Measurements from ENCODE around the gene KLHL29. TPM values are rescaled to one million over a fixed set of nuclear protein-coding genes. Genes with fewer than 3 reads are reported as not detected.

KLHL29 gene
- total and polyA plus RNA-seq, 2 donors (not counting 3 experiments of a cell fraction or from before 2014, with no cell fraction given), result 4.6 to 12.7 TPM

DNA sequence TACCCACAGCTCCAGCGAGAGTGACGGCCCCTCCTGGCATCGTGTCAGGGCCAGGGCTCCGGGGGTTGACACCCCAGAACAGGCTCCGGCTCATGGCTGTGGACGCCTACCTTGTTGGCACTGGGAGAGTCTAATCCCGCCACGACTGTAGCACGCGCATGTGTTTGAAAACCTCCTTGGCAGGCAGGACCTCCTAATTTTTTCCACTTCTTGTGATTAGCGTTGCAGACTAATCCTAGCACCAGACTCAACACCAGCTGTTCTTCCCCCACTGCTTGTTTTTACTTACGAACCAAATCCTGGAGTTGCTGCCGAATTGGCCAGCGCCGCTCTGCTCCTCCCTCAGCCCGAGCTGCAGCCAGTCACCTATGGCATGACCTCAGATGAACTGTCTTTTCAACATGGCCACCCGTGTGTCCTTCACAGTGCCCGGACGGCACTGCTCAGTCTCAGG is 110.7 kb downstream of the KLHL29 start:
- TF ChIP-seq MYC (IDR thresholded peaks at IDR 0.05; ENCODE audit: low read depth, low read length) (no peak), EZH2 (IDR thresholded peaks at IDR 0.05; ENCODE audit: borderline replicate concordance, low read depth, low read length, severe bottlenecking) (no peak), FOS (IDR thresholded peaks at IDR 0.05; ENCODE audit: borderline replicate concordance, insufficient read depth, low read length) (no peak), POLR2A (IDR thresholded peaks at IDR 0.05; ENCODE audit: low read depth, low read length) (no peak), POLR2AphosphoS5 (IDR thresholded peaks at IDR 0.05; ENCODE audit: insufficient read depth, low read depth, low read length) (no peak), JUN (IDR thresholded peaks at IDR 0.05; ENCODE audit: borderline replicate concordance, insufficient read depth, insufficient read length, low read depth) (no peak), GATA2 (IDR thresholded peaks at IDR 0.05; ENCODE audit: insufficient read depth, insufficient read length, low read depth, low read length) (no peak)
- TF ChIP-seq, protein P1, sequence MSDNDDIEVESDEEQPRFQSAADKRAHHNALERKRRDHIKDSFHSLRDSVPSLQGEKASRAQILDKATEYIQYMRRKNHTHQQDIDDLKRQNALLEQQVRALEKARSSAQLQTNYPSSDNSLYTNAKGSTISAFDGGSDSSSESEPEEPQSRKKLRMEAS (IDR thresholded peaks at IDR 0.05; ENCODE audit: insufficient read depth, insufficient read length), result no peak
- TF ChIP-seq, protein P2, sequence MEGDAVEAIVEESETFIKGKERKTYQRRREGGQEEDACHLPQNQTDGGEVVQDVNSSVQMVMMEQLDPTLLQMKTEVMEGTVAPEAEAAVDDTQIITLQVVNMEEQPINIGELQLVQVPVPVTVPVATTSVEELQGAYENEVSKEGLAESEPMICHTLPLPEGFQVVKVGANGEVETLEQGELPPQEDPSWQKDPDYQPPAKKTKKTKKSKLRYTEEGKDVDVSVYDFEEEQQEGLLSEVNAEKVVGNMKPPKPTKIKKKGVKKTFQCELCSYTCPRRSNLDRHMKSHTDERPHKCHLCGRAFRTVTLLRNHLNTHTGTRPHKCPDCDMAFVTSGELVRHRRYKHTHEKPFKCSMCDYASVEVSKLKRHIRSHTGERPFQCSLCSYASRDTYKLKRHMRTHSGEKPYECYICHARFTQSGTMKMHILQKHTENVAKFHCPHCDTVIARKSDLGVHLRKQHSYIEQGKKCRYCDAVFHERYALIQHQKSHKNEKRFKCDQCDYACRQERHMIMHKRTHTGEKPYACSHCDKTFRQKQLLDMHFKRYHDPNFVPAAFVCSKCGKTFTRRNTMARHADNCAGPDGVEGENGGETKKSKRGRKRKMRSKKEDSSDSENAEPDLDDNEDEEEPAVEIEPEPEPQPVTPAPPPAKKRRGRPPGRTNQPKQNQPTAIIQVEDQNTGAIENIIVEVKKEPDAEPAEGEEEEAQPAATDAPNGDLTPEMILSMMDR (IDR thresholded peaks at IDR 0.05; ENCODE audit: extremely low read depth in 1 of 2, insufficient read depth in 1 of 2, low read depth in 1 of 2, low read length in 2 of 2), result no peak
- dilution Hi-C loops (cut with MboI; ENCODE audit: extremely low pct_ligation_motif_present, low sequenced_read_pairs), result no loop called here
- POLR2A ChIA-PET, result no interaction called here

More for the DNA sequence above, 110.7 kb downstream of the KLHL29 start:
- no peak overlapping the region for H3K4me3 ChIP-seq (replicated peaks in 1 of 3; ENCODE audit: insufficient read depth in 1 of 3, low read depth in 1 of 3, low read length in 3 of 3)
- BruUV-seq (replicated peaks), result no TSS peak
- no peak overlapping the region for H2AFZ ChIP-seq (ENCODE audit: low read depth, low read length)
- CTCF ChIA-PET, result no interaction called here
- no peak overlapping the region for H3K27ac ChIP-seq (ENCODE audit: insufficient read depth, low read depth, low read length)
- H3K79me2 ChIP-seq (ENCODE audit: control insufficient read depth, insufficient read depth, low read length), result no peaks in the 10 kb centered on the region
- peaks cover 14% of the 10 kb centered on the region for H3K4me1 ChIP-seq (ENCODE audit: control insufficient read depth, extremely low read depth, insufficient read depth, low read length)
- no peak overlapping the region for H3K4me2 ChIP-seq (ENCODE audit: insufficient read depth, low read length)
- H3K9me1 ChIP-seq (replicated peaks; ENCODE audit: control insufficient read depth, extremely low read depth, insufficient read depth, low read length), result no peaks in the 10 kb centered on the region
- no peaks in the 10 kb centered on the region for H3K27me3 ChIP-seq (ENCODE audit: control insufficient read depth in 2 of 2, insufficient read depth in 2 of 2, low read length in 2 of 2)
- intact Hi-C loops (cut with micrococcal nuclease), result loop anchor here (2.0 to 5.0 kb wide), 2 partner anchors 49 to 93 kb away; no protein-coding TSS in a partner anchor
- H4K20me1 ChIP-seq (replicated peaks; ENCODE audit: control insufficient read depth, extremely low read depth, insufficient read depth, low read length), result no peaks in the 10 kb centered on the region
- H3K9me3 ChIP-seq (replicated peaks; ENCODE audit: control insufficient read depth, insufficient read depth, low read length), result no peaks in the 10 kb centered on the region
- H3K36me3 ChIP-seq (ENCODE audit: control insufficient read depth in 2 of 2, extremely low read depth in 1 of 2, insufficient read depth in 2 of 2, low read length in 2 of 2), result no peaks in the 10 kb centered on the region
- DNase-seq (ENCODE audit: low read depth, low spot score), result no peak
- H3K9ac ChIP-seq (replicated peaks; ENCODE audit: extremely low read depth, insufficient read depth, low read length), result no peak overlapping the region
- no peak for FAIRE-seq

Data from endothelial cell of umbilical vein (primary cell).